Neutrophil (primary cell): ENCODE results near the gene HPS1.

Source experiments
- H3K27ac ChIP-seq: fragments of 200-600 bp; sonication (generic); 2 replicates; pipeline ENCODE4 v1.5.1; 2016; ENCODE audit warnings: mild to moderate bottlenecking, moderate library complexity
- H3K27me3 ChIP-seq: fragments of 200-600 bp; sonication (generic); 2 replicates; pipeline ENCODE4 v1.6.0; 2016; ENCODE audit warnings: mild to moderate bottlenecking
- H3K36me3 ChIP-seq: fragments of 200-600 bp; sonication (generic); 2 replicates; pipeline ENCODE4 v1.5.1; 2017
- H3K4me1 ChIP-seq, 2 experiments: fragments of 200-600 bp in 1 of 2; sonication (generic) in 1 of 2; 1 replicate in 1 of 2; 2 replicates in 1 of 2; pipeline versions ENCODE4 v1.5.1 to v1.6.1; 2013 to 2016; ENCODE audit warnings: low read depth in 1 of 2, low read length in 1 of 2, mild to moderate bottlenecking in 1 of 2, moderate library complexity in 1 of 2; ENCODE audit not compliant: control insufficient read depth in 1 of 2, insufficient read depth in 1 of 2
- H3K4me3 ChIP-seq, 2 experiments: fragments of 200-600 bp in 1 of 2; sonication (generic) in 1 of 2; 1 replicate in 1 of 2; 2 replicates in 1 of 2; pipeline ENCODE4 v1.5.1; 2013 to 2016; ENCODE audit warnings: low read depth in 1 of 2, low read length in 1 of 2, mild to moderate bottlenecking in 1 of 2, moderate library complexity in 1 of 2
- H3K9me3 ChIP-seq: fragments of 200-600 bp; sonication (generic); 2 replicates; pipeline ENCODE4 v1.5.1; 2016
- TF ChIP-seq, protein P1 (sequence below): fragments of 200-600 bp; sonication (generic); IDR thresholded peaks from 2 replicates; pipeline ENCODE4 v1.5.1; 2016; ENCODE audit warnings: antibody characterized with exemption

HPS1 gene

DNA sequence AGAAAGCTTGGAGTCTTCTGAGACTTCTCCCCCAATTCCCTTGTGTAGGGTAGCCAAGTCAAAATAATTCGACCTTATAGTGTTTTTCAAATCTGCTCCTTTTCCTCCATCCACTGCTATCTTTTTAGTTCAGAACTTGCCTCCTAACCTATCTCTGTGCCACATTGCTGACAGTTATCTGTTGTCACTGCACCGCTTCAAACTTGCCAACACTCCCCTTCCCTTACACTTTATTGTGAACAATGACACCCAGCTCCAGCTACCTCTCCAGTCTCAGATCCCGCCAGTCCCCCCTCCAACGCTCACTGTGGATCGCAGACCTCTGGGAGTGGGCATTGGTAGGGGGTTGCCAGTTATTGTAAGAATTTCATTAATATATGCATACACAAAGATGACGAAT is 16.3 kb upstream of the HPS1 start:
- TF ChIP-seq, protein P1, sequence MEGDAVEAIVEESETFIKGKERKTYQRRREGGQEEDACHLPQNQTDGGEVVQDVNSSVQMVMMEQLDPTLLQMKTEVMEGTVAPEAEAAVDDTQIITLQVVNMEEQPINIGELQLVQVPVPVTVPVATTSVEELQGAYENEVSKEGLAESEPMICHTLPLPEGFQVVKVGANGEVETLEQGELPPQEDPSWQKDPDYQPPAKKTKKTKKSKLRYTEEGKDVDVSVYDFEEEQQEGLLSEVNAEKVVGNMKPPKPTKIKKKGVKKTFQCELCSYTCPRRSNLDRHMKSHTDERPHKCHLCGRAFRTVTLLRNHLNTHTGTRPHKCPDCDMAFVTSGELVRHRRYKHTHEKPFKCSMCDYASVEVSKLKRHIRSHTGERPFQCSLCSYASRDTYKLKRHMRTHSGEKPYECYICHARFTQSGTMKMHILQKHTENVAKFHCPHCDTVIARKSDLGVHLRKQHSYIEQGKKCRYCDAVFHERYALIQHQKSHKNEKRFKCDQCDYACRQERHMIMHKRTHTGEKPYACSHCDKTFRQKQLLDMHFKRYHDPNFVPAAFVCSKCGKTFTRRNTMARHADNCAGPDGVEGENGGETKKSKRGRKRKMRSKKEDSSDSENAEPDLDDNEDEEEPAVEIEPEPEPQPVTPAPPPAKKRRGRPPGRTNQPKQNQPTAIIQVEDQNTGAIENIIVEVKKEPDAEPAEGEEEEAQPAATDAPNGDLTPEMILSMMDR, result no peak
- H3K27ac ChIP-seq, result no peak overlapping the region
- H3K4me3 ChIP-seq, result no peak overlapping the region
- peaks cover 38% of the 10 kb centered on the region for H3K27me3 ChIP-seq
- H3K4me1 ChIP-seq, result peaks cover 5 to 7% of the 10 kb centered on the region in 2 experiments
- H3K36me3 ChIP-seq, result no peaks in the 10 kb centered on the region
- H3K9me3 ChIP-seq, result no peaks in the 10 kb centered on the region

DNA sequence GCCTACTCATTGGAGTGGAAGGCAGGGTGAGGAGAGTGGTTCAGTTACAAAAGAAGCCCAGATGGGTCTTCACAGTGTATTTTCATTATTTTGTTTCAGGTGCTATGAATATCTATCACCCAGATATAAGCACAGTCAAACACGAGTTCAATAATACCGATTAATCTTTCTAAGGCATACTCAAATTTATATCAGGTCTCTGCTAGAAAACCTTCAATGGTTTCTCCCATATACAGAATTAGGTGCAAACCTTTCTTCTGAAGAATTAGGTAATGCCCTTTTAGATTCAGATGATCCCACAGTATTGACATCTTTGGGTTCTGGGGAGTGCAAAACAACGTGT is 14.7 kb upstream of the HPS1 start:
- Histone ChIP-seq H3K9me3 (no peaks in the 10 kb centered on the region), H3K4me3 (no peak overlapping the region), H3K27ac (no peak overlapping the region), H3K4me1 (no peaks in the 10 kb centered on the region), H3K27me3 (peaks cover 43% of the 10 kb centered on the region), H3K36me3 (no peaks in the 10 kb centered on the region)
- TF ChIP-seq, protein P1, result no peak

DNA sequence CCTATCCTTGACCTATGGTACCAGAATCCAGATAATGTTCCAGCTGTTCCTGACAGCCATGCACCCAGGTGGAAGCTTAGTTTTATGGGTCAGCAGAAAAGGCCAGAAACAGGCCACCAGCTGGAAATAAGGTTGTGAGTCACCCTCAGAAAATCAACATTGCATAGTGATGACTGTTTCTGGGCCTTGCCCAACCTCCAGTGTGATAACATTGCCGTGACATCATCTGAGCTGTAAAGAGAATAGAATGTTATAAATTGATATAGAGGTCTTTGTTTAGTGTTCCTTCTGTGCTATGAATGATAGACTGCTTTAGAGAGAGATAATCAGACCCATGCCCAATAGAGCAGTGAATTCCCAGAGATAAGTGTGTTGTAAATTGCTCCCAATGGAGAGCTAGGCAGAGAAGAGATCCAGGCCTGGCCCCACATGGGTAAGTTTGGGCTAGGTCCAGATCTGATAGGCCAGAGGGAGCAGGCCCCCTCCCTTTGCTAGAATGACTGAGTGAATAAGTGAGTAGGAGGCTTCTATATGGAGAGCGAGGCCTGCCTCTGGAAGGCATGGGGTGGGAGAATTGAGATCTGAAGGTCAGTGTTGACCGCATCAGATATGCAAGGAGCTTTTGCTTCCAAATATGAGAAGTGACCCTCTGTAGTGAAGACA is 14.2 kb upstream of the HPS1 start:
- H3K9me3 ChIP-seq, result no peaks in the 10 kb centered on the region
- H3K4me1 ChIP-seq, result no peaks in the 10 kb centered on the region
- H3K4me3 ChIP-seq, result no peak overlapping the region
- TF ChIP-seq, protein P1, result no peak
- no peaks in the 10 kb centered on the region for H3K36me3 ChIP-seq
- H3K27ac ChIP-seq, result no peak overlapping the region
- peaks cover 48% of the 10 kb centered on the region for H3K27me3 ChIP-seq

DNA sequence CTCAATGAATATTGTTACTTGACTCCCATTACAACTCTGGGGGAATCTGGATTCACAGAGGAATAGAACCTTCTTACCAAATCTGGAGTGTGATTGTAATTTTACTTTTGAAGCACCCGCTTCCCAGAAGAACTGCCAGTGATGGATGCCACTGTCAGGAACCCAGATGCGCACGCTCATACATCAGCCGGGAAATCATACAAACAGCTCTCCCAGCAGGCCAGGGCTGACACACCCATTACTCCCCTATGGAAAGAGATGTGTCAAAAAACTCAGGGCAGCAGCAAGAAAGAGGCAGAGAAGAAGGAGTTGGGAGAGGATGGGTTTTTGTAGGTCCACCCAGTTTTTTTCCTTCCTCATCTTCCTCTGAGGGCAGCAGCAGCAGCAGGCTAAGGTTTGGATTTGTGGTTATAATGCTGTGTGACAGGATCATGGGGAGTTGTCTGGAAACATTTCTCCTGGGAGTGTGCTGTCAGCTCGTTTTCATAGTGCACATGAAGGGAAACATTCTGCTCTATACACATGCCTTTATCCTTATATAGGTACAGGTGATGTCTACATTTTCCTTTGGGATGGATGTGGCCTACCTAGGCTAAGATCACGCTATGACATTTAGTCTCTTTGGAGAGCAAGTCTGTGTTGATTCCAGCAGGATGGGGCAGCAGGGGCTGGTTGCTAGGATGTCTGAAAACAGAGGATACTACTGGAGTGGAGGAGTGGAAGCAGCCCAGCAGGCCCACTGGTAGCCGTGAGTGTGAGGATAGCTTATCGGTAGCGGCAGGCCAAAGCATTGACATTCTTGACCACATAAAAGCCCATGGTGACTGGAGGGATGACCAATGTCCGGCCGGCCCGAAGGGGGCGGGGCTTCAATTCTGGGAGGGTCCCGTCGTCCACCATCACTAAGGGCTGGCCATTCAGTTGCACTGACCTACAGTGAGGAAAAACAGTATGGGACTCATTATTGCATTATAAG is 12.4 kb upstream of the HPS1 start:
- H3K27ac ChIP-seq, result no peak overlapping the region
- TF ChIP-seq, protein P1, result no peak

DNA sequence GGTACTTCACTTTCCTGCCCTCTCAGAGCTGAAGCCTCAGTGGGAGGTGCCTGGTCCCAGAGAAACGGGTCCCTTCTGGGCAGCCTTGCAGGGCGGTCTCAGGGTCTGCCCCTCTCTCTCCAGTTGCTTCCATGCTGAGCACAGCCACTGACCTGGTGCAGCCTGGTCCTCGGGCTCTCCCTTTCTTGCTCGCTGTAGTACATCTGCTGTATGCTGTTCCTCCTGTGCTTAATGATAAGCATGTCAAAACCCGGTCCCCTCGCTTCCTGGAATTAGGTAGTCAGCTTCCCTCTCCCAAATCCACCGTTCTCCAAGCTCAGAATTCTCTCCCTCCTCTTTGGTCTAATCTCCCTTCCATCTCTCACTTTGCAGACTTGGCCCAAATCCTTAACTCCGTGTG is 11.0 kb upstream of the HPS1 start:
- no peak overlapping the region for H3K27ac ChIP-seq
- peaks cover 43% of the 10 kb centered on the region for H3K27me3 ChIP-seq
- TF ChIP-seq, protein P1, result no peak
- no peaks in the 10 kb centered on the region for H3K9me3 ChIP-seq
- no peaks in the 10 kb centered on the region for H3K4me1 ChIP-seq
- no peak overlapping the region for H3K4me3 ChIP-seq
- H3K36me3 ChIP-seq, result no peaks in the 10 kb centered on the region

More for the DNA sequence above, 12.4 kb upstream of the HPS1 start:
- H3K36me3 ChIP-seq, result no peaks in the 10 kb centered on the region
- H3K9me3 ChIP-seq, result no peaks in the 10 kb centered on the region
- no peaks in the 10 kb centered on the region for H3K4me1 ChIP-seq
- H3K4me3 ChIP-seq, result no peak overlapping the region
- peaks cover 46% of the 10 kb centered on the region for H3K27me3 ChIP-seq
